NCI-H2196 treated with DMSO at 0.1 percent for 48 hours (cell line): ENCODE results near the gene RAB11FIP4.

Source experiments
- DNase-seq: peaks from one replicate; lab custom pipeline; 2025; ENCODE audit not compliant: unreplicated experiment; lab: John Stamatoyannopoulos, UW

Gene RAB11FIP4

GRCh38 chr17:31561469-31562375 lies 170.2 kb downstream of the RAB11FIP4 start:
- no peak for DNase-seq

DNA sequence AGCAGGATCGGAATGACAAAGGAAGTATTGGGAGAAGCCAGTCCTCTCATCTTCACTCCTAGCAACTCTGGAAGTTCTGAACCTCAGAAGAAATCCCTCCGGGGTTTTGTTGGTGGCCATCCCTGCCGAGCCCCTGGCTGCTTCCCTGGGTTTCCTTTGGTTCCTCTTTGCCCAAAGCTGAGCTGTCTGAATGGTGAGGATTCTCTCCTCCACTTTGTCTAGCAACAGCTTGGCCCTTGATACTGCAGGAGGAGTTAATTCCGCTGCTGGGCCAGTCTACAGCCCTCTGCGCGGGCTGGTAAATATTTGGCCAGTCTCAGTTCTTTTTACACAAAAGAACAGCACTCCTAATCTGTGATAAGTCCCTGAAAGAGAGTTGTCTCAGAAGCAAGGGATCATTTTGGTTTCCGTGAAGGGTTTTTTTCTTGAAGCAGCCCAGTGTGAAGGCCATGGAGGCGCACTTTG lies 170.9 kb downstream of the RAB11FIP4 start:
- DNase-seq: no peak

GRCh38 chr17:31564291-31564690 lies 172.8 kb downstream of the RAB11FIP4 start:
- DNase-seq: no peak

DNA sequence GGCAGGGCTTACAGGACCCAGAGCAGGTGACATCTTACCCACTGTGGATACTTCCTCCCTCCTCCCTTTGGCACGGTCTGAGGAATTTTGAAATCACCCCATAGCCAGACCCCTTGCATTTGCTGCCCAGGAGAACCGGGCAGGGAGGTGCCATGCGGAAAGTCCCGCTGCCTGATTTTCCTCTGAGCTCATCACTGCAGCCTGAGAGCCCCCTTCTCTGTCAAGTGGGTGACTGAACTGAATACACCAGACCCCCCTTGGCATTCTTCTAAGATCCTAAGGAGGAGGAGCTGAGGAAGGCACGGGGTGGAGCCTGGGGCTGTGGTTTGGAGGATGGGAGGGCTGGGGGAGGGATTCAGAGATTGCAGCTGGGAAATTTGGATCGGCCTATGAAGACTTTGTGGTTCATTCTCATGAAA lies 173.4 kb downstream of the RAB11FIP4 start:
- DNase-seq: no peak

GRCh38 chr17:31565652-31566051 lies 174.2 kb downstream of the RAB11FIP4 start:
- DNase-seq: no peak

GRCh38 chr17:31566247-31566991 lies 174.9 kb downstream of the RAB11FIP4 start:
- DNase-seq: no peak

DNA sequence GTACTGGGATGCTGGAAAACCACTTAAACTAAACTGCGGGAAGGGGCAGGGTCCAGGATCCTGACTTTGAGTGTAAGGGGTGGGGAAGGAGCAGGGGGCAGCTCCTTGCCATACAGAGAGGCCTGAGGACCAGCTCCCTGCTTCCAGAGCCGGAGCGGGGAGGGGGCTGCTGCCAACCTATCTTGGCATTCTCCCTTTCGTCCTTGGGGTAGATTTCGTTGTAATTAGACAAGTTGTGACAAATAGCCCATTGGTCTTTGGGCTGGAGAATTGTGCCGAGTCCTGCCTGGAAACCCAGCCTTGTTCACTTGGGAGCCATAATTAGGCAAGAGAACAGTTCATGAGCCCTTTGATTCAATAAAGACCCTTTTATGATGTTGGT lies 175.5 kb downstream of the RAB11FIP4 start:
- no peak for DNase-seq

GRCh38 chr17:31568121-31568520 lies 176.6 kb downstream of the RAB11FIP4 start:
- no peak for DNase-seq

- no peak for DNase-seq
Measured at GRCh38 chr17:31568539-31568938, 177.1 kb downstream of the RAB11FIP4 start.

DNA sequence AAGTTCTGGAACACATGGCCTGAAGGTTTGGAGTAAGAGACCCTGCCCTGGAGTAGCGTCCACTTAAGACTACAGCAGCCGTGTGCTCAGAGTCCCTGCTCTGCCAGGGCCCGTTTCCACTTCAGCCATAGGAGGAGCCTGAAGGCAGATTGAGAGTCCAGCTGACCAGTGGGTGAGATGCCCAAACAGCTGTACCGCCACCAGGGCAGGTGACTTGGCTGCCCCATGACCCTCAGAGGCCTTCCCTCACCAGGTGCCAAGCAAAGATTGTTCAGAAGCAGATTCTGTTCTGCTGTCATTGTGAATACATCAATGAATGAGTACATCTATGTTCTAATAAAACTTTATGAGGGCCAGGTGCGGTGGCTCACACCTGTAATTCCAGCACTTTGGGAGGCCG lies 178.8 kb downstream of the RAB11FIP4 start:
- no peak for DNase-seq

DNA sequence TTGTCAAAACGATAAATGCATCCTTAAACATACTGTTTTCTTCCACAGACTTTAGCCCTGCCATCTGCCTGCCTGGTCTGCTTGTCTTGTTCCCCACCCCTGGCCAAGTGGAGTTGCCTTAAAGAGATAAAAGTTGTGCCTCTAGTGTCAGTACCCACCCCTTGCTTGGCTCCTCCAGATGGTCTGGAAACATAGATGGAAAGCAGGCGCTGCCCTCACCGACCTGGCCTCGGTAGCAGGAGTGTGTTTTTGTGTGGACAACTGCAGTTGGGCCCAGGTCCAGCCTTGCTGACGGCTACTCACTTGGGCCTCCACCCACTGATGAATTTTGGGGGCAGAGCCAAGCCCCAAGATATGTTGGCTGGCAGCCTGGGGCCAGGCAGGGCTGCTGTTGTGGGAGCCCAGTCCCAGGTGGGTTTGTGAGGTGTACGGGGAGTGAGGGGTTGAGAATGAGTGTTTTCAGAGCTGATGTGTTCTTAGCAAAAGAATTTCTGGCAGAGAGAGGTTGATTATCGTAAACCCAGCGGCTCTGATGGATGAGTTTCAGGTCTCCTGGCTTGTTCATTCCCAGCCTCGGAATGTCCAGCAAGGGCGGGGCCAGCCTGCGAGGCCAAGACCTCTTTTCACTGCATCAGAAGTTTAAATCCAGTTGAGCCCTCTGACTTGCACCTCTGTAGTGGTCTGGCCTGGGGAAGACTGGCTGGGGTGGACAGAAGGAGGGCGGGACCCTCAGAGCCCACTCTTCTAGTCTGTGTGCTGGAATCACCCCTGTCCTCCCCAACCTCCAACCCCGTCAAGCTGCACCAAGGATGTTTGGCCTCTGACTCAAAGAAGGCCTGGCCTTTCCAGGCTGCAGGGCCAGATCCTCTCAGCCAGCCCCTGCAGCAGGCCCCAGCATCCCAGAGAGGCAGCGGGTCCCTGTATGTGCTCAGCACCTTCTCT lies 179.7 kb downstream of the RAB11FIP4 start:
- DNase-seq: no peak

- DNase-seq: no peak
Measured at GRCh38 chr17:31572341-31572740, 180.9 kb downstream of the RAB11FIP4 start.

DNA sequence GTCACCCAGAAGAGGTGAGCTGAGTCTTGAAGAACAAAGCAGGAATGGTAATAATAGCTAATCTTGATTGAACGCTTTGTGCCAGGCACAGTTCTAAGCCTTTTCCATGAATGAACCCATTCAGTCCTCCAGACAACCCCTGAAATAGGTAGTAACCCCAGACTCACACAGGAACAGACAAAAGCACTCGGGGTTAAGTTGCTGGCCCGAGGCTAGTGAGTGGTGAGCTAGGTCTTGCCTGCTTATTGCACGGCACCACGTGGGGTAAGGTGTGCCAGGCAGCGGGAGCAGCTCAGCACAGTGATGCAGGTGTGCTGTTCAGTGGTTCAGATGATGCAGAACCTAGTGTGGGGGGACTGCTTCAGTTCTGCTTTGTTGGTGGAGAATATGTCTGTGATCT lies 181.6 kb downstream of the RAB11FIP4 start:
- no peak for DNase-seq

DNA sequence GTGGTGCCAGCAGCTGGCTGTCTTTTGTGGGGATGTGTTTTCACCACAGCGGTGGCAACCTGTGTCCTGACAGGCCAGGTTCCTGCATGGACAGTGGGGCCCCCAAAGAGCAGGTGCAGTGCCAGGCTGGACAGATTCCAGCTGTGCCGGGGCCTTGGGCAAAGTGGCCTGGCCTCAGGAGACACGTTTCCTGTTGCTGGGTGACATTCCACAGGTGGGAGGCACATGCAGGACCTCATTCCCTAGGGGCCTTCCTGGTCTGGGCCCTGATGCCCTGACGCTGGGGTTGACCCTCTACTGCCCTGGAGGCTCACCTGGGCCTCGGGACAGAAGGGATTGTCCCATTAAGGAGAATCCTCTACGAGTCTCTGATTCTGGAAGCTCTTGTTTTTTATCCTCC lies 182.4 kb downstream of the RAB11FIP4 start:
- no peak for DNase-seq

DNA sequence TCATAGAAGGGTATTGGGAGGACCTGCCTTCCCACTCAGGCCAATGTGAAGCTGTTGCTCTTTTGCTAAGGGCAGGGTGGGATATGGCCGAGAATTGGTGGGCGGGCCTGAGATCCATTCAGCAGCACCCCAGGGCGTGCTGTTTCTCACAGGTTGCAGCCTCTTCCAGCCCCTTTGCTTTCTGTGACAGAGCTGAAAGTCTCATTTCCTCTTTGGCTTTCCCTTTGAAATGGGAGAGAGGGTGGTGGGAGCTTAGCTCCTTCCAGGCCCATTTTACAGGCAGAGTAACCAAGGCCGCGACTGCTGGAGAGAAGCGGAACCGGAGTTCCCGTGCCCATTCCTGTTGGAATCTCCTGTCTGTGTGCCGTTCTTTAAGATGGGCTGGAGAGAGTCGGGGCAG lies 183.0 kb downstream of the RAB11FIP4 start:
- DNase-seq: no peak

GRCh38 chr17:31575043-31575442 lies 183.6 kb downstream of the RAB11FIP4 start:
- no peak for DNase-seq

- DNase-seq: no peak
Measured at GRCh38 chr17:31579265-31579664, 187.8 kb downstream of the RAB11FIP4 start.

DNA sequence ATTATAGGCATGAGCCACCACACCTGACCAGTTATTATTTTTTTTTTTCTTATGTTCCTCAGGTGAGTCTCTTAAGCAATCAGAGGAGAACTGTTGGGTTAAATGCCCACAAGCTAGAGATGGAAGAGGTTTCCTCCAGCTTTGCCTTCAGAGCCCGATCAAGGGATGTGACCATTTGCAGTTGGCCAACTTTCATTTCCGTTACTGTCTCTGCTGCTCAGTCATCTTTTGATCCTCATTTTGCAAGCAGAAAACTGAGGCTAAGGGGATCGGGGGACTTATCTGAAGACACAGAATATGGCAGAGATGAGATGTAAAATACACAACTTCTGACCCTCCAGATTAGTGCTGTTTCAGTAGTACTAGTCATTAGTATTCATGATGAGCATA lies 188.8 kb downstream of the RAB11FIP4 start:
- no peak for DNase-seq

DNA sequence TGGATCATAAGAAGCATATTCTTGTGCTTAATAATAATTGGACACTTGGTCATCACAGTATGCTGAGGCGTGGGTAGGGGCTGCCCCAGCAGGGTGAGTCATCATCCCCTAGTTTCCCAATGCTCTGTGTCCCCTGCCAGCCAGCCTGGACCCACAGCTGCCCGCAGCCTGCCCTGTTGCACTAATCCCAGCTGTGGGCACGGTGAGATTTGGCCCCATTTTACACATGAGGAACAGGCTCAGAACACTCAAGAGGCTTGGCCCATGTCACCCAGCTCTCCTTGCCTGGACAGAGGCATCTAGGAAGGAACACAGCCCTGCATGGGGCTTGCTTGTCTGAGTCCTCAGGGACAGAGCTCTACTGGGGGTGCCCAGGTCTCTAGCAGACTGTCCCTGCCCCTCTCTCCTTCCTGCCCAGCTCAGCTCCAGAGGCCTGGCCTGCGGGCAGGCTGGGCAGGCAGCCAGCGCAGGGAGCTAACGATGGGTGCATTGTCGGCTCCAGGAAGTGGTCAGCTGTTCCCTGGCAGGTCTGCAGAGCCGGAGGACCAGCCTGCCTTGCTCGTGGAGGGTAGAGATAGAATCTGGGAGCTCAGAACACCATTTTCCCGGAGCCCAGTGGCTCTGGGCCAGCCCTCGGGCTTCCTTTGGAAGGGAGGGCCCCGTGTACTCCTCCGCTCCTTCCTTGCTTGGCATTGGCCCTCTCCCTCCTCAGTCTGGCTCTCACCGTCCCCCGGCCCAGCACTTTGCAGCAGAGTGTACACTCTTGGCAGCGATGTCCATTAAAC lies 189.4 kb downstream of the RAB11FIP4 start:
- peak; percentile 58 for DNase-seq

- no peak for DNase-seq
Measured at GRCh38 chr17:31581491-31581890, 190.0 kb downstream of the RAB11FIP4 start.
